Activated CD4-positive, alpha-beta memory T cell treated with anti-CD3 and anti-CD28 coated beads, Interleukin-2, amount 10 ng/mL, durations not matched to agents 7 days and 5 days (primary cell): ENCODE measurements around the gene FGF3. TPM values are rescaled to one million over a fixed set of nuclear protein-coding genes. Genes with fewer than 3 reads are reported as not detected.

Source experiments
- CTCF ChIA-PET: fragments of 350-600 bp; sonication (Branson Sonifier 250); formaldehyde crosslinking; loops from one replicate; lab custom pipeline; 2021; ENCODE audit warnings: antibody characterized with exemption, inconsistent platforms; lab: Charles Lee
- POLR2A ChIA-PET: fragments of 350-600 bp; sonication (Branson Sonifier 250); formaldehyde crosslinking; loops from one replicate; lab custom pipeline; 2021; ENCODE audit warnings: antibody characterized with exemption; lab: Charles Lee
- DNase-seq: peaks from one replicate; pipeline ENCODE4 v3.0.0-alpha.2; 2020
- H3K27ac Mint-ChIP-seq: one replicate; pipeline ENCODE4 v1.8.0; 2021; ENCODE audit warnings: mild to moderate bottlenecking, mixed read lengths
- H3K27me3 Mint-ChIP-seq: one replicate; pipeline ENCODE4 v1.8.0; 2021; ENCODE audit warnings: mixed read lengths
- H3K36me3 Mint-ChIP-seq: one replicate; pipeline ENCODE4 v1.8.0; 2021; ENCODE audit warnings: low read depth, mixed read lengths
- H3K4me1 Mint-ChIP-seq: one replicate; pipeline ENCODE4 v1.8.0; 2021; ENCODE audit warnings: mixed read lengths
- H3K4me3 Mint-ChIP-seq: one replicate; pipeline ENCODE4 v1.8.0; 2021; ENCODE audit warnings: mild to moderate bottlenecking, mixed read lengths
- H3K9me3 Mint-ChIP-seq: one replicate; pipeline ENCODE4 v1.8.0; 2021; ENCODE audit warnings: mixed read lengths
- total RNA-seq, 2 experiments: library from RNA; stranded (reverse); gene quantifications; one replicate each; pipeline ENCODE4 v1.2.3, GENCODE V29; 2021

FGF3 gene
- total RNA-seq, 2 experiments from 2014 or later: not detected

- no peaks in the 10 kb centered on the region for H3K36me3 Mint-ChIP-seq
- ChIA-PET POLR2A (no interaction called here), CTCF (no interaction called here)
- H3K27me3 Mint-ChIP-seq: peaks cover 2% of the 10 kb centered on the region
- H3K9me3 Mint-ChIP-seq: no peaks in the 10 kb centered on the region
- no peak overlapping the region for H3K4me3 Mint-ChIP-seq
- no peak overlapping the region for H3K27ac Mint-ChIP-seq
- no peak for DNase-seq
- no peaks in the 10 kb centered on the region for H3K4me1 Mint-ChIP-seq
These were observed 6.7 kb upstream of the FGF3 start for GRCh38 chr11:69825941-69826340.

GRCh38 chr11:69825037-69825834 lies 6.0 kb upstream of the FGF3 start:
- Mint-ChIP-seq H3K9me3 (no peaks in the 10 kb centered on the region), H3K4me3 (no peak overlapping the region), H3K27ac (no peak overlapping the region), H3K27me3 (peaks cover 8% of the 10 kb centered on the region), H3K36me3 (no peaks in the 10 kb centered on the region), H3K4me1 (no peaks in the 10 kb centered on the region)
- ChIA-PET POLR2A (no interaction called here), CTCF (no interaction called here)
- no peak for DNase-seq

- H3K27ac Mint-ChIP-seq: no peak overlapping the region
- no peaks in the 10 kb centered on the region for H3K4me1 Mint-ChIP-seq
- no peaks in the 10 kb centered on the region for H3K36me3 Mint-ChIP-seq
- H3K27me3 Mint-ChIP-seq: peaks cover 17% of the 10 kb centered on the region
- CTCF ChIA-PET: no interaction called here
- no peak for DNase-seq
- H3K9me3 Mint-ChIP-seq: no peaks in the 10 kb centered on the region
- POLR2A ChIA-PET: no interaction called here
- H3K4me3 Mint-ChIP-seq: no peak overlapping the region
These were observed 4.5 kb upstream of the FGF3 start for GRCh38 chr11:69823641-69824265.

GRCh38 chr11:69822676-69823494 lies 3.7 kb upstream of the FGF3 start:
- Mint-ChIP-seq H3K27ac (no peak overlapping the region), H3K9me3 (no peaks in the 10 kb centered on the region), H3K36me3 (no peaks in the 10 kb centered on the region), H3K4me3 (no peak overlapping the region), H3K4me1 (no peaks in the 10 kb centered on the region), H3K27me3 (peaks cover 21% of the 10 kb centered on the region)
- no peak for DNase-seq
- CTCF ChIA-PET: no interaction called here
- POLR2A ChIA-PET: no interaction called here

GRCh38 chr11:69821511-69822040 lies 2.4 kb upstream of the FGF3 start:
- H3K27ac Mint-ChIP-seq: no peak overlapping the region
- CTCF ChIA-PET: no interaction called here
- H3K27me3 Mint-ChIP-seq: peaks cover 25% of the 10 kb centered on the region
- H3K9me3 Mint-ChIP-seq: no peaks in the 10 kb centered on the region
- DNase-seq: no peak
- H3K4me1 Mint-ChIP-seq: no peaks in the 10 kb centered on the region
- no peak overlapping the region for H3K4me3 Mint-ChIP-seq
- POLR2A ChIA-PET: no interaction called here
- no peaks in the 10 kb centered on the region for H3K36me3 Mint-ChIP-seq

GRCh38 chr11:69820441-69820840 lies 1.2 kb upstream of the FGF3 start:
- Mint-ChIP-seq H3K4me1 (no peaks in the 10 kb centered on the region), H3K27ac (no peak overlapping the region), H3K27me3 (peaks cover 33% of the 10 kb centered on the region), H3K4me3 (no peak overlapping the region), H3K9me3 (no peaks in the 10 kb centered on the region), H3K36me3 (no peaks in the 10 kb centered on the region)
- ChIA-PET POLR2A (no interaction called here), CTCF (no interaction called here)
- DNase-seq: no peak

- no peaks in the 10 kb centered on the region for H3K9me3 Mint-ChIP-seq
- no peaks in the 10 kb centered on the region for H3K4me1 Mint-ChIP-seq
- H3K4me3 Mint-ChIP-seq: no peak overlapping the region
- no peaks in the 10 kb centered on the region for H3K36me3 Mint-ChIP-seq
- no peak for DNase-seq
- no peak overlapping the region for H3K27ac Mint-ChIP-seq
- ChIA-PET POLR2A (no interaction called here), CTCF (no interaction called here)
- peaks cover 33% of the 10 kb centered on the region for H3K27me3 Mint-ChIP-seq
These were observed 390 bp upstream of the FGF3 start for GRCh38 chr11:69819541-69820070.

GRCh38 chr11:69818231-69818602 lies 999 bp downstream of the FGF3 start:
- POLR2A ChIA-PET: no interaction called here
- no peaks in the 10 kb centered on the region for H3K36me3 Mint-ChIP-seq
- CTCF ChIA-PET: no interaction called here

GRCh38 chr11:69817265-69818230 lies 1.7 kb downstream of the FGF3 start:
- H3K4me3 Mint-ChIP-seq: no peak overlapping the region
- DNase-seq: no peak
- ChIA-PET CTCF (no interaction called here), POLR2A (no interaction called here)
- H3K4me1 Mint-ChIP-seq: no peaks in the 10 kb centered on the region
- H3K9me3 Mint-ChIP-seq: no peaks in the 10 kb centered on the region
- H3K27ac Mint-ChIP-seq: no peak overlapping the region
- peaks cover 39% of the 10 kb centered on the region for H3K27me3 Mint-ChIP-seq
- H3K36me3 Mint-ChIP-seq: no peaks in the 10 kb centered on the region

More at GRCh38 chr11:69818231-69818602, 999 bp downstream of the FGF3 start:
- no peak for DNase-seq
- no peak overlapping the region for H3K4me3 Mint-ChIP-seq
- no peak overlapping the region for H3K27ac Mint-ChIP-seq
- no peaks in the 10 kb centered on the region for H3K4me1 Mint-ChIP-seq
- H3K9me3 Mint-ChIP-seq: no peaks in the 10 kb centered on the region
- H3K27me3 Mint-ChIP-seq: peaks cover 39% of the 10 kb centered on the region

GRCh38 chr11:69816671-69817070 lies 2.5 kb downstream of the FGF3 start:
- ChIA-PET POLR2A (no interaction called here), CTCF (no interaction called here)
- Mint-ChIP-seq H3K27ac (no peak overlapping the region), H3K9me3 (no peaks in the 10 kb centered on the region), H3K27me3 (peaks cover 37% of the 10 kb centered on the region), H3K4me1 (no peaks in the 10 kb centered on the region), H3K36me3 (no peaks in the 10 kb centered on the region), H3K4me3 (no peak overlapping the region)
- no peak for DNase-seq

GRCh38 chr11:69815973-69816372 lies 3.2 kb downstream of the FGF3 start:
- Mint-ChIP-seq H3K27ac (no peak overlapping the region), H3K9me3 (no peaks in the 10 kb centered on the region), H3K36me3 (no peaks in the 10 kb centered on the region), H3K27me3 (peaks cover 37% of the 10 kb centered on the region), H3K4me3 (no peak overlapping the region), H3K4me1 (no peaks in the 10 kb centered on the region)
- DNase-seq: no peak
- ChIA-PET CTCF (no interaction called here), POLR2A (no interaction called here)

GRCh38 chr11:69814902-69815301 lies 4.3 kb downstream of the FGF3 start:
- Mint-ChIP-seq H3K4me1 (no peaks in the 10 kb centered on the region), H3K4me3 (no peak overlapping the region), H3K36me3 (no peaks in the 10 kb centered on the region), H3K9me3 (no peaks in the 10 kb centered on the region), H3K27ac (no peak overlapping the region), H3K27me3 (peaks cover 28% of the 10 kb centered on the region)
- DNase-seq: no peak
- ChIA-PET POLR2A (no interaction called here), CTCF (no interaction called here)
